HG02943 (cell line): ENCODE results near the gene H6PD.

ENCODE experiments used
- ATAC-seq: cut with Tn5 transposase; IDR thresholded peaks from one replicate; pipeline ENCODE4 v1.9.1; 2021; ENCODE audit warnings: mild to moderate bottlenecking, low read depth, moderate library complexity; ENCODE audit not compliant: unreplicated experiment

Gene H6PD

DNA sequence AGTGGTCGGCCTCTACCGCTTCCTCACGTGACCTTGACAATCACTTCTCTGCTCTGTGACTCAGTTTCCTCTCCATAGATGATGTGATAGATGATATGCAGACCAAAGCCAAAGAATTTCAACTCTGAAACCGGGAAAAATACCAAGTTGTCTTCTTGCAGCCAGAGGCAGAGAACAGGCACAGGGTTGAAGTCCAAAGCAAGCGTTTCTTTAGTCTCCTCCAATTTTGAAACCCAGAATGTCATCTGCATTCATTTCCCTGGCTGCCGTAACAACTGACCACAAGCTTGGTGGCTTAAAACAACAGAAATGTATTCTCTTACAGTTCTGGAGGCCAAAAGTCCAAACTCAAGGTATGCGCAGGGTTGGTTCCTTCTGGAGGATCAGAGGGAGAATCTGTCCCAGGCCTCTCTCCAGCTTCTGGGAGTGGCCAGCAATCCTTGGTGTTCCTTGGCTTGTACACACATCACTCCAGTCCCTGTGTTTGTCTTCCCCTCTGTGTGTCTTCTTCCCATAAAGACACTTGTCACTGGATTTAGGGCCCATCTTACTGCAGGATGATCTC is 30.3 kb upstream of the H6PD start:
- ATAC-seq = no peak

DNA sequence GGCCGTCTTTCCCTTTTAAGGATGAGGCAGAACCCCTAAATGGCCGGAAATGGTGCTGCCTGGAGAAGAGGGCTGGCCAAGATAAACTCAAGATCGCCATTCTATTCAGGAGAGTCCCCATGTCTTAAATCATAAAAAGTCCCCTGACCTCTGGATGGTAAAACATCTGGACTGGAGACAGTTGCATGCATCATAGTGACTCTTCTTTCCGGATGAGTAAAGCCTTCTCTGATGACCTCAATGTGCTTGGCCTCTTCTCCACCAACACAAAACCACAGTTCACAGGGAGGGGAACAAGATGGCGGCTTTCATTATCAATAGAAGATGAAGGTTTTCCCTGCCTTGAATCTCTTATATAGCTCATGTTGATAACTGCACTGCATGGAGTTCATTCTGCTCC is 27.5 kb upstream of the H6PD start:
- no peak for ATAC-seq

- no peak for ATAC-seq
Observed at GRCh38 chr1:9207715-9208114, 26.9 kb upstream of the H6PD start.

DNA sequence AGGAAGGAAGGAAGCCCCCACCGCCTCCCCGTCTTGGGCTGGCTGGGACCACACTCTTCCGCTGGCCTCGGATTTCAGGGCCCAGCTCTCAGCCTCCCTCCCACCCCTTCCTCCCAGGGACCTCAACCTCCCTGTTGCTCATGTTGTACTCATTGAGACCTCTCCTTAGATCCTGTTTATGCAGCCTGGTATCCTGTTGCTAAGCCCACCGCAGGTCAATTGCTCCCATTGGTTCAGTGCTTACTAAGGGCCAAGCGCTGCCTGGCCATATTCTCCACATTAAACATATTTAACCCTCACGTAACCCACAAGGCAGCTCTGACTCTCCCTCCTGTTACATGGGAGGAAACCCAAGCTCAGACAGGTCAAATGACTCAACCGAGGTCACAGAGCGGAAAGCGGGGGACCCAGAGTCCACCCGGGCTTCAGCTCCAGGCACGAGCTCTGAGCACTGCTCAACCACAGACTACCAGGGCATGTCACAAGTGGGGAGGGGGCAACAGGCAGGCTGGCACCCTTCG is 23.2 kb upstream of the H6PD start:
- no peak for ATAC-seq

DNA sequence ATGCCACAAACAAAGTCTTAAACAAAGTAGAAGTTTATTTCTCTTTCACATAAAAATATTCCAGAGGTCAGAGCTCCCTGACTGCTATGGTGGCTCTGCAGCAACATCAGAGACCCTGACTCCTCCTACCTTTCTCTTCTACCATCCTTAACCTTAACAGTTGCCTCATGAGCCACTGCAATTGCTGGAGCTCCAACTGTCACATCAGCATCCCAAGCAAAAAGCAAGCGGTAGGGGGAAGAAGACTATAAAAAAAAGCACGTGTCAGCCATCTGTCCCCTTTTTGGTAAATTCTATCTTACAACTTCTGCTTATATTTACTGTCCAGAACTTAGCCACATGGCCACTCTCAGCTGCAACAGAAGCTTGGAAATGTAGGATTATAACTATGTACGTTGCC is 21.8 kb upstream of the H6PD start:
- no peak for ATAC-seq

- no peak for ATAC-seq
Observed at GRCh38 chr1:9213956-9214355, 20.6 kb upstream of the H6PD start.

GRCh38 chr1:9218917-9219316 is 15.7 kb upstream of the H6PD start:
- no peak for ATAC-seq

- ATAC-seq = no peak
Observed at GRCh38 chr1:9222846-9223625, 11.5 kb upstream of the H6PD start.

DNA sequence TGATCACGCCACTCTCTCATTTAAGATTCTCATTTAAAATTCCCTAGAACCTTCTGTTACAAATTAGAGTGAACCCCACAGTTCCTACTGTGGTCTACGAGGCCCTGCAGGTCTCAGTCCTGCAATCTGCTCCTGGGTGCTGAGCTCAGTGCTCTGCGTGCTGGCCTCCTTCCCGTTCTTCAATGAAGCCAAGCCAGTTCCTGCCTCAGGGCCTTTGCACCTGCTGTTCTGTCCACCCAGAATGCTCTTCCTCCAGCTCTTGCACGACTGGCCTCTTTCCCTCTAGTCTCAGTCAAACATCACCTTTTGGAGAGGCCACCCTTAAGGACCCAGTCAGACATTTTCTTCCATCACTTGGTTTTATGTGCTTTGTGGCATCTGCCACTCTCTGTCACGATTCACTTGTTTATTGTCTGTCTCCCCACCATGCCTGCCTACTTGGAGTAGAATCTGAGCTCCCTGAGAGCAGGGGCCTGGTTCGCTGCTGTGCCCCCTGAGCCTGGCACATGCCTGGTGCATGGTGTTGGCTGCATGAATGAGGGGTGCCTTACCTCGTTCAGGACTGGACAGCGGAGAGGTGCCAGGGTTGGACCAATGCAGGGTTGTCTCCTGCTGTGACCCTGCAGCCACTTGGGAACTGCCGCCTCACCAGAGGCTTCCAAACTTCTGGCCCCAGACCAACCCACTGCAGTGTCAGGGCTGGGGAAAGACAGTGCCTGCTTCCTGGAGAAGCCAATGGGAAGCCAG is 9.7 kb upstream of the H6PD start:
- no peak for ATAC-seq

GRCh38 chr1:9225411-9225785 is 9.2 kb upstream of the H6PD start:
- ATAC-seq = no peak

DNA sequence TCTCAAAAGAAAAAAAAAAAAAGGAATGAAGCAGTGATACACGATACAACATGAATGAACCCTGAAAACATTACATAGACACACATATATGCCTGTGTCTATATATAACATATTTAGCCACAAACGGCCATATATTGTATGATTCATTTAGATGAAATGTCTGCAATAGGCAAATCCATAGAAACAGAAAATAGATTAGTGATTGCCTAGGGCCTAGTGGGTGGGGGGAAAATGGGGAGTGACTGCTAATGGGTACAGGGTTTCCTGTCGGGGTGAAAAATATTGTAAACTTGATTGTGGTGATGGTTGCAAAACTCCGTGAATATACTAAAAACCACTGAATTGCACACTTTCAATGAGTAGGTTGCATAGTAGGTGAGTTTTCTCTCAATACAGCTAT is 6.0 kb upstream of the H6PD start:
- no peak for ATAC-seq

- no peak for ATAC-seq
Observed at GRCh38 chr1:9229549-9229948, 5.0 kb upstream of the H6PD start.

DNA sequence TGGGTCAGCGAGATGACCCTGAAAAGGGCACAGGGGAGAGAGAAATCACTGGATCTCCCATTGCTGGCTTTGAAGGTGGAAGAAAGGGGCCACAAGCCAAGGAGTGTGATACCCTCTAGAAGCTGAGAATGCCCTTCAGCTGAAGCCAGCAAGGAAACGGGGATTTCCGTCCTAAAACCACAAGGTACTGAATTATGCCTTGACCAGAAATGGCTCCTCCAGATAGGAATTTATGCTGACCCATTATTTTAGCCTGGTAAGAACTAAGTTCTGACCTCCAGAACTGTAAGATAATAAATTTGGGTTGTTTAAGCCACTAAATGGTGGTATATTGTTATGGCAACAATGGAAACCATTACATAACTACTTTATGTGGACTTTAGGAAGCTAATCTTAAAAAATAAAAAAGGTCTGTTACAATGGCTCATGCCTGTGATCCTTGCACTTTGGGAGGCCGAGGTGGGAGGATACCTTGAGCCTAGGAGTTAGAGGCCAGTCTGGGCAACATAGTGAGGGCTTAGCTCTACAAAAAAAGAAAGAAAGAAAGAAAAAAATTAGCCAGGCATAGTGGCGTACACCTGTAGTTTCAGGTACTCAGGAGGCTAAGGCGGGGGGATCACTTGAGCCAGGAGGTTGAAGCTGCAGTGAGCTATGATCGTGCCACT is 3.6 kb upstream of the H6PD start:
- ATAC-seq = no peak

- ATAC-seq = no peak
Observed at GRCh38 chr1:9231648-9232332, 2.8 kb upstream of the H6PD start.

DNA sequence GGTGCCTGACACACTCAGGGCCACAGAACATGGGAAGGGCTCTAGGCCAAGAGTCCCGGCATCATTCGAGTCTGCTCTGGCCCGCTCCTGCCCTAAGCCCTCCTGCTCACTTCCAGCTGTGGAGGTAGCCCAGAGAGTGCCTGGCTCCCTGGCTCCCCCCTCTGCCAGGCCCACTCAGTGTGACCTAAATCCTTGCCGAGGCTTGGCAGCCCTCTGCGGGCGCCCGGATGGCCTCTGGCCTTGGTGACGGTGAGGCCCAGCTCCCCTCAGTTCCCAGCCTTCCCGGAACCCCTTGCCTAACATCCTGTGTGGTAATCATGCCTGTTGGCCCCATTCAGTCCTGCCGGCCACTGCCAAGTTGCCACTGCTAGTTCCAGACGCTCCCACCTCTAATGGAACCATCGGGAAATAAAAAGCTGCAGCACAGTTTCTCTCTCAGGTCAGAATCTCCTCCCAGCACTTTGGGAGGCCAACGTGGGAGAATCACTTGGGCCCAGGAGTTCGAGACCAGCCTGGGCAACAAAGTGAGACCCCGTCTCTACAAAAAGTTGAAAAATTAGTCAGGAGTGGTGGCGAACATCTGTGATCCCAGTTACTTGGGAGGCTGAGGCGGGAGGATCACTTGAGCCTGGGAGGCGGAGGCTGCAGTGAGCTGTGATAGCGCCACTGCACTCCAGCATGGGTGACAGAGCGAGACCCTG is 1.2 kb upstream of the H6PD start:
- no peak for ATAC-seq

GRCh38 chr1:9233942-9234222 is 692 bp upstream of the H6PD start:
- no peak for ATAC-seq

DNA sequence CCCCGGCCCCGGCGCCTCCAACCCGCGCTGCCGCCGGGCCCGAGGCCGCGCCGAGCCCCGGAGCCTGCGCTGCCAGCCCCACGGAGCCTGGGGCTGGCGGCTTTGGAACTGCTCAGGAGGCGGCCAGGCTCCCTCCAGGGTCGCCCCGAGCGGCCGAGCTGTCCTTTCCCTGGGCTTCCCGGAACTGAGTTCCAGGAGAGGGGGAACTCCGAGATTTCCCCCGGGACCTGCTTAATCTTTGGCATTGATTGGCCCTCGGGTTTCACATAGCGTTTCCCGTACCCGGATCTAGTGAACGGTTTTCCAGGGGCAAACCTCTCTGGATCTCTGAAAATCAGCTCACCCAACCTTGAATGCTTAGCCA is 504 bp downstream of the H6PD start:
- no peak for ATAC-seq

DNA sequence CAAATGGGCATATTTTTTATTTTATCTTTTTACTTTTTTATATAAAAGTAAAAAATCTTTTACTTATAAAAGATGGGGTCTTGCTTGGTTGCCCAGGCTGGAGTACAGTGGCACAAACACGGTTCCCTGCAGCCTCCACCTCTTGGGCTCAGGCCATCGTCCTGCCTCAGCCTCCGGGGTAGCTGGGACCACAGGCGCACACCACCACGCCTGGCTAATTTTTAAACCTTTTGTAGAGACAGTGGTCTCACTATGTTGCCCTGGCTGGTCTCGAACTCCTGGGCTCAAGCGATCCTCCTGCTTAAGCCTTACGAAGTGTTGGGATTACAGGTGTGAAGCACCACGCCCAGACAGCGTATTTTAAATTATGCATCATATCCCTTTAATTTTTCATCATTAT is 986 bp downstream of the H6PD start:
- ATAC-seq = no peak

DNA sequence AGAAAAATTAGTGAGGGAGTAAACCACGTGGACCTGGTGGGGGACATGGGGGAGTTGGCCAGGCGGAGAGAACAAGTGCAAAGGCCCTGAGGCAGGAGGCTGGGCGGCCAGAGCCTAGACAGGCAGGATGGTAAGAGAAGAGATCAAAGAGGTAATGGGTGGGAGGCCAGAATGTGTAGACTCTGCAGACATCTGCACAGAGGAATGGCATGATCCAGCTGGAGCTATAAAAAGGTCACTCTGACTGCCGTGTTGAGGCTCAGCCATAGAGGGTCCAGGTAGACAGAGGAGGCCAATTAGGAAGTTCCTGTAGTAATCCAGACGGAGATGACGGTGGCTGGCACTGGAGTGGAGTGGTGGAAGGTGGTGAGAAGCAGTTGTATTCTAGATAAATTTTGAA is 3.6 kb downstream of the H6PD start:
- ATAC-seq = no peak

DNA sequence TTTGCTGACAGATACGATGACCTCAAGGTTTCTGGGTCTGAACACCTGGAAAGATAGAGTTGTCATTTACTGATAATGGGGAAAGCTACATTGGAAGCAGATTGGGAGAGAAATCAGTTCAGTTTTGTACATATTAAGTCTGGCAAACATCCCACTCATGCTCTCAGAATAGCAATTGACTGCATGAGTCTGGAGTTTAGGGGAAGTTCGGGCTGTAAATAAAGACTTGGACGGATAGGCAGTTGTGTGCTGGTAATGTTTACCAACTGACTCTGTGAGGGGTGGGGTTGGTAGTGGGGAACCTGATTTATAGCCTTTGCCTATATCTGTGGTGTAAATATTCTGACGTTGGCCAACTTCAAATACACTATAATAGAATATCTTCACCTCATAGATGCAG is 4.0 kb downstream of the H6PD start:
- no peak for ATAC-seq
